Dermis microvascular lymphatic vessel endothelial cell (primary cell): Measurements from ENCODE around the gene FAM32A. TPM values are rescaled to one million over a fixed set of nuclear protein-coding genes. Genes with fewer than 3 reads are reported as not detected.

ENCODE experiments used
- DNase-seq, 2 donors: peaks; one replicate each; pipeline versions ENCODE4 v3.0.0 to v3.0.0-alpha.2; 2010; ENCODE audit warnings: low read depth in 2 of 2
- total RNA-seq: library from RNA; depleted of rRNA; stranded (reverse); fragments of >200 nt; gene quantifications from 2 replicates; pipeline ENCODE4 v1.2.1, GENCODE V29; 2014

The FAM32A gene
- total RNA-seq, 1 donor from 2014 or later, result 86.5 TPM

GRCh38 chr19:16201011-16201391, 15.8 kb downstream of the FAM32A start:
- DNase-seq, result no peak

GRCh38 chr19:16202320-16203255, 17.4 kb downstream of the FAM32A start:
- no peak for DNase-seq

GRCh38 chr19:16203256-16204004, 18.2 kb downstream of the FAM32A start:
- DNase-seq, result no peak

- DNase-seq, result no peak
Measured at GRCh38 chr19:16204005-16204294, 18.7 kb downstream of the FAM32A start.

- DNase-seq, result no peak
Measured at GRCh38 chr19:16205205-16206045, 20.2 kb downstream of the FAM32A start.

- DNase-seq, result no peak
Measured at GRCh38 chr19:16206046-16206605, 20.9 kb downstream of the FAM32A start.

GRCh38 chr19:16206637-16207036, 21.4 kb downstream of the FAM32A start:
- no peak for DNase-seq

- DNase-seq, result no peak
Measured at GRCh38 chr19:16207063-16207462, 21.9 kb downstream of the FAM32A start.

- no peak for DNase-seq
Measured at GRCh38 chr19:16207490-16208025, 22.3 kb downstream of the FAM32A start.

GRCh38 chr19:16208064-16208759, 23.0 kb downstream of the FAM32A start:
- DNase-seq, result no peak

- DNase-seq, result no peak
Measured at GRCh38 chr19:16208847-16209665, 23.8 kb downstream of the FAM32A start.

- DNase-seq, result no peak
Measured at GRCh38 chr19:16210168-16210567, 25.0 kb downstream of the FAM32A start.

- no peak for DNase-seq
Measured at GRCh38 chr19:16213076-16213475, 27.9 kb downstream of the FAM32A start.

GRCh38 chr19:16216744-16217670, 31.8 kb downstream of the FAM32A start:
- DNase-seq, result no peak

- no peak for DNase-seq
Measured at GRCh38 chr19:16217716-16218451, 32.7 kb downstream of the FAM32A start.

- DNase-seq, result no peak
Measured at GRCh38 chr19:16218851-16219250, 33.6 kb downstream of the FAM32A start.

- DNase-seq, result no peak
Measured at GRCh38 chr19:16222806-16223205, 37.6 kb downstream of the FAM32A start.

- DNase-seq, result no peak
Measured at GRCh38 chr19:16223746-16224145, 38.5 kb downstream of the FAM32A start.
